Liver (tissue), 9 donors: ENCODE results near the gene TAF1. TPM values are rescaled to one million over a fixed set of nuclear protein-coding genes. Genes with fewer than 3 reads are reported as not detected.
"Not testable (repeated sequence)": the region's sequence is repeated elsewhere in the genome, so short reads cannot be mapped to it uniquely, and the experiment has no call there.

Experiments
- DNase-seq: peaks from one replicate; pipeline ENCODE4 v3.0.0-alpha.2; 2017; ENCODE audit warnings: low spot score
- H3K27ac ChIP-seq, 2 donors: one replicate each; pipeline ENCODE4 v1.7.0; 2013; ENCODE audit warnings: inconsistent platforms in 2 of 2, low read length in 2 of 2, control low read depth in 1 of 2, low read depth in 1 of 2, mild to moderate bottlenecking in 1 of 2
- H3K27me3 ChIP-seq, 4 donors: one replicate each; pipeline versions ENCODE4 v1.6.1 to v1.7.0; 2013; ENCODE audit warnings: low read length in 3 of 4, inconsistent platforms in 1 of 4, mild to moderate bottlenecking in 1 of 4, moderate library complexity in 1 of 4; ENCODE audit not compliant: control insufficient read depth in 4 of 4, insufficient read depth in 4 of 4
- H3K36me3 ChIP-seq, 4 donors: one replicate each; pipeline versions ENCODE4 v1.6.1 to v1.7.0; 2013; ENCODE audit warnings: low read length in 3 of 4, mild to moderate bottlenecking in 3 of 4, low read depth in 1 of 4, moderate library complexity in 1 of 4; ENCODE audit not compliant: control insufficient read depth in 4 of 4, insufficient read depth in 3 of 4
- H3K4me1 ChIP-seq, 4 donors: one replicate each; pipeline versions ENCODE4 v1.6.1 to v1.7.0; 2013; ENCODE audit warnings: low read length in 3 of 4, mild to moderate bottlenecking in 3 of 4, moderate library complexity in 1 of 4; ENCODE audit not compliant: control insufficient read depth in 4 of 4, insufficient read depth in 4 of 4
- H3K4me3 ChIP-seq, 3 donors: one replicate each; pipeline versions ENCODE4 v1.6.1 to v1.7.0; 2013; ENCODE audit warnings: low read length in 3 of 3, control low read depth in 1 of 3, low read depth in 1 of 3, mild to moderate bottlenecking in 1 of 3
- H3K9ac ChIP-seq, 2 donors: one replicate each; pipeline ENCODE4 v1.7.0; 2013; ENCODE audit warnings: low read length in 2 of 2, mild to moderate bottlenecking in 2 of 2, moderate library complexity in 2 of 2, control low read depth in 1 of 2, low read depth in 1 of 2
- H3K9me3 ChIP-seq, 4 donors: one replicate each; pipeline versions ENCODE4 v1.6.1 to v1.7.0; 2013; ENCODE audit warnings: low read length in 3 of 4; ENCODE audit not compliant: control insufficient read depth in 4 of 4
- CTCF ChIP-seq: fragments of 150-350 bp; IDR thresholded peaks from 2 replicates; pipeline ENCODE4 v1.5.1; 2017; ENCODE audit warnings: improper control_type of control experiment, low read depth, low read length; ENCODE audit not compliant: missing input control
- EGR1 ChIP-seq, 2 donors: IDR thresholded peaks; 2 replicates each; pipeline ENCODE4 v1.6.1; 2016 to 2018; ENCODE audit warnings: antibody characterized with exemption in 2 of 2, low read depth in 2 of 2
- FOXA2 ChIP-seq: IDR thresholded peaks from 2 replicates; pipeline ENCODE4 v1.6.1; 2016; ENCODE audit warnings: antibody characterized with exemption
- GABPA ChIP-seq, 2 donors: IDR thresholded peaks in 1 of 2; conservative IDR thresholded peaks in 1 of 2; 2 replicates each; pipeline ENCODE4 v1.6.1; 2016; ENCODE audit warnings: antibody characterized with exemption in 2 of 2, mild to moderate bottlenecking in 1 of 2, moderate library complexity in 1 of 2
- HNF4G ChIP-seq: IDR thresholded peaks from 2 replicates; pipeline ENCODE4 v1.6.1; 2016; ENCODE audit warnings: antibody characterized with exemption
- MAX ChIP-seq: IDR thresholded peaks from 2 replicates; pipeline ENCODE4 v1.6.1; 2016; ENCODE audit warnings: antibody characterized with exemption
- NR2F2 ChIP-seq: IDR thresholded peaks from 2 replicates; pipeline ENCODE4 v1.6.1; 2016; ENCODE audit warnings: antibody characterized with exemption
- RAD21 ChIP-seq, 2 donors: IDR thresholded peaks; 2 replicates each; pipeline ENCODE4 v1.6.1; 2016; ENCODE audit warnings: antibody characterized with exemption in 2 of 2, mild to moderate bottlenecking in 2 of 2
- REST ChIP-seq: IDR thresholded peaks from 2 replicates; pipeline ENCODE4 v1.6.1; 2016; ENCODE audit warnings: antibody characterized with exemption, mild to moderate bottlenecking
- RXRA ChIP-seq, 2 donors: IDR thresholded peaks; 2 replicates each; pipeline ENCODE4 v1.6.1; 2017 to 2018; ENCODE audit warnings: antibody characterized with exemption in 2 of 2, mild to moderate bottlenecking in 1 of 2
- SP1 ChIP-seq: IDR thresholded peaks from 2 replicates; pipeline ENCODE4 v1.6.1; 2018; ENCODE audit warnings: antibody characterized with exemption, mild to moderate bottlenecking
- TAF1 ChIP-seq: conservative IDR thresholded peaks from 2 replicates; pipeline ENCODE4 v1.6.1; 2016; ENCODE audit warnings: antibody characterized with exemption, mild to moderate bottlenecking
- YY1 ChIP-seq: IDR thresholded peaks from 2 replicates; pipeline ENCODE4 v1.6.1; 2016; ENCODE audit warnings: antibody characterized with exemption, mild to moderate bottlenecking
- ZBTB33 ChIP-seq: IDR thresholded peaks from 2 replicates; pipeline ENCODE4 v1.6.1; 2016; ENCODE audit warnings: antibody characterized with exemption
- WGBS: extraction: QIAGEN DNeasy Blood & Tissue Kit; methylation state at CpG from one replicate; pipeline ENCODE4 v1.1.7; 2013; 5-methylcytosine and 5-hydroxymethylcytosine counted together
- polyA plus RNA-seq, 2 donors: library from polyadenylated mRNA; stranded (reverse) in 1 of 2; unstranded in 1 of 2; fragments of 200-250 nt in 1 of 2; fragments of >200 nt in 1 of 2; fragmentation: Nextera tagmentation in 1 of 2; extraction: Ambion mirVana in 1 of 2; gene quantifications; one replicate each; pipeline versions ENCODE4 v1.2.1 to v1.2.3, GENCODE V29; 2013 to 2015
- total RNA-seq, 2 donors: library from RNA; depleted of rRNA; stranded (reverse); fragments of >200 nt; gene quantifications; one replicate each; pipeline ENCODE4 v1.2.3, GENCODE V29; 2014
- donor health status: healthy.
- donor health status: healthy.
- donor health status: healthy.
- donor health status: healthy.
- donor health status: healthy.

The TAF1 gene
- total and polyA plus RNA-seq, 4 donors = 2.8 to 37.7 (median 14.6) TPM

GRCh38 chrX:71450433-71451106, 84.4 kb downstream of the TAF1 start:
- H3K27me3 ChIP-seq = no peaks in the 10 kb centered on the region
- no peaks in the 10 kb centered on the region for H3K9me3 ChIP-seq
- no peak overlapping the region for H3K4me3 ChIP-seq
- no peak overlapping the region for H3K27ac ChIP-seq
- H3K9ac ChIP-seq = no peak overlapping the region
- no peak for DNase-seq
- no peaks in the 10 kb centered on the region for H3K4me1 ChIP-seq
- TF ChIP-seq SP1 (no peak), YY1 (no peak), REST (no peak), RAD21 (IDR thresholded peaks at IDR 0.05) (no peak), HNF4G (no peak), MAX (no peak), NR2F2 (no peak), FOXA2 (no peak), TAF1 (no peak), RXRA (IDR thresholded peaks at IDR 0.05) (no peak), EGR1 (IDR thresholded peaks at IDR 0.05; ENCODE audit: low read depth in 2 of 2) (no peak)
- H3K36me3 ChIP-seq = peaks cover 2 to 17% (median 10%) of the 10 kb centered on the region in 4 donors
- WGBS = 93% methylated on average over 2 of the region's 2 CpGs

GRCh38 chrX:71451518-71451917, 85.4 kb downstream of the TAF1 start:
- 94% methylated on average over 4 of the region's 6 CpGs for WGBS
- not testable (repeated sequence) for H3K4me1 ChIP-seq

GRCh38 chrX:71453056-71453455, 86.9 kb downstream of the TAF1 start:
- no peak overlapping the region for H3K27ac ChIP-seq
- no peaks in the 10 kb centered on the region for H3K9me3 ChIP-seq
- DNase-seq = peak; percentile 39
- H3K9ac ChIP-seq = no peak overlapping the region
- TF ChIP-seq RAD21 (IDR thresholded peaks at IDR 0.05) (no peak), EGR1 (IDR thresholded peaks at IDR 0.05; ENCODE audit: low read depth in 2 of 2) (no peak), YY1 (no peak), TAF1 (no peak), REST (no peak), GABPA (IDR thresholded peaks at IDR 0.05 in 1 of 2, conservative IDR thresholded peaks at IDR 0.05 in 1 of 2) (no peak), CTCF (no peak), ZBTB33 (no peak)
- 92% methylated on average over 4 of the region's 4 CpGs for WGBS
- no peak overlapping the region for H3K4me3 ChIP-seq
- H3K27me3 ChIP-seq = no peaks in the 10 kb centered on the region
- H3K36me3 ChIP-seq = peaks cover 3 to 27% (median 22%) of the 10 kb centered on the region in 4 donors
- no peaks in the 10 kb centered on the region for H3K4me1 ChIP-seq

More at GRCh38 chrX:71451518-71451917, 85.4 kb downstream of the TAF1 start:
- not testable (repeated sequence) for H3K4me3 ChIP-seq, H3K27ac ChIP-seq, H3K9ac ChIP-seq, H3K9me3 ChIP-seq, DNase-seq, H3K27me3 ChIP-seq
- H3K36me3 ChIP-seq = peaks cover 3 to 19% (median 16%) of the 10 kb centered on the region in 4 donors
